CD4-positive, alpha-beta T cell treated with Interleukin-21 for 1 hour (primary cell): Measurements from ENCODE around the gene GJB5.
A peak's percentile ranks its signal among the peaks of the same experiment; 100 is the strongest.

Experiments
- DNase-seq: peaks from one replicate; pipeline ENCODE4 v3.0.0-alpha.2; 2020

Gene GJB5

GRCh38 chr1:34777519-34778321 is 22.9 kb downstream of the GJB5 start:
- DNase-seq: no peak

DNA sequence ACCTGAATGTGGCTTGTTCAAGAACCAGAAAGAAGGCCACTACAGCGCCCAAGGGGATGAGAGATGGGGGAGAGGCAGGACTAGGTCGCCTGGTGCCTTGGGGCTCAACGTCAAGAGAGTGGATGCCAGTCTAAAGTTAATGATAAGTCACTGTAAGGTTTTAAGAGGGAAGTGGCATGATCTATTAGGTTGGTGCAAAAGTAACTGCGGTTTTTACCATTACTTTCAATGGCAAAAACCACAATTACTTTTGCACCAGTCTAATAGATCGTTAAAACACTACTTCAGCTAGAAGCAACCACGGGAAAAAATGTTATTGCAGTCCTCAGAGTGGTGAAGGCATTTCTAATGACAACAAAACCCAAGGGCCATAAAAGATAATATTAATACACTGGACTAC is 23.5 kb downstream of the GJB5 start:
- no peak for DNase-seq

- DNase-seq: no peak
Measured at GRCh38 chr1:34779005-34779404, 24.2 kb downstream of the GJB5 start.

DNA sequence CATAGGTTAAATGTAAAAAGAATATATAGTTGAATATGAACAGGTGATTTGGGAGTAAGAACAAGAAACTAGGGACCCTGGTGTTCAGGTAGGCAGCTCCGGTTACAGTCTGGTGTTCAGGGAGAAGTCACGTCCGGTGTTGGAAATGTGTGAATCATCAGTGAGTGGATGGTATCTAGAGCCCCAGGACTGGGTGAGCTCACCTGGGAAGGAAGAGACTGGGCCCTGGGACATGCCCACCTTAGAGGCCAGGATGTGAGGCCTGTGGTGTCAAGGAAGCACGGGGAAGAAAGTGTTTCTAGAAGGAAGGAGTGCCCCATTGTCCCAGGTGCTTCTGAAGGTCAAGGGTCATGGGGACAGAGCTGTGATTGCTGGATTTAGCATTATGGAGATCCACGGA is 24.7 kb downstream of the GJB5 start:
- DNase-seq: no peak

DNA sequence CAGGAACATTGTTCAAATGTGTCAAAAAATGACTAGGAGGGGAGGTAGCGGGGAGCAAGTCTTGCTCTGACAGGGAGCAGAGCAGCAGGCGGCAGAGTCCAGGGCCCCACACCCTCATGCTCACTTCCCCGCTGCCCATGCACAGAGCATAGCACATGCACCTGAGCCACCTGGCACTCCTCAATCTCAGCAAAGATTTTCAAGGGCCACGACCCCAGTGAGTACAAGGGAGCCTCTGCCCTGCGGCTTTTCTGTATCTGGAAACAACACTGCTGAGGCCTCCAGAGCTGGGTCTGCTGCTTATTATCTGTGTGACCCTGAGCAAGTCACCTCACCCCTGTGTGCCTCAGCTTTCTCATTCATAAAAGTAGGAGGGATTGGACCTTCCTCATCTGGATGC is 25.1 kb downstream of the GJB5 start:
- DNase-seq: no peak

- no peak for DNase-seq
Measured at GRCh38 chr1:34780528-34780927, 25.7 kb downstream of the GJB5 start.

GRCh38 chr1:34781071-34781843 is 26.4 kb downstream of the GJB5 start, which contains the start of gene GJB3:
TSS of gene GJB3 (plus strand) at chr1:34781214. CDS start at chr1:34784763, 3,549 bp downstream.
- no peak for DNase-seq

DNA sequence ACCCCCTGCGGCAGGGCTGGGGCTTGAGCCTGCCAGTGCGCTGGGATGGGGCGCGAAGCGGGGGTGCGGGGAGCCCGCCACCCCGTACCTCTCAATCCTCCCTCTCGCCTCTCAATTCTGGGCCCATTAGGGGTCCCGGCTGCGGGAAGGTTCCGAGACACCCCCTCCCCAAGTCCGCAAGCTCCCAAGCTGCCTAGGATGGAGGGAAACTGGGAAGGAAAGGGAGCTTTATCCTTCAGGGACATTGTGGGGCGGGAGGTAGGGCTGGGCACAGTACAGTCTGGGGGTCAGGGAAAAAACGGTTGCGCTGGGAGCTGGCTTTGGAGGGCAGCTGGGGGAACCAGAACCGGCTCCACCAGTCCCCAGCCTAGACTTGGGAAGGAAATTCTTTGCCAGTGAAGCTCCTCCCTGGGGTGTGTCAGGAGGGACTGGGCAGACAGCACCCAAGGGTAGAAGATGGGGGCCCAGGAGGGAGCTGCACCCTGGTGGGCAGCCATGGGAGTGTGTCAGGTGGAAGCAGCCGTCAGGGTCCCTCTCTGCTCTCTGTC is 27.1 kb downstream of the GJB5 start:
- no peak for DNase-seq

GRCh38 chr1:34784751-34785221 is 29.9 kb downstream of the GJB5 start:
- no peak for DNase-seq

GRCh38 chr1:34785231-34785874 is 30.5 kb downstream of the GJB5 start:
- no peak for DNase-seq

DNA sequence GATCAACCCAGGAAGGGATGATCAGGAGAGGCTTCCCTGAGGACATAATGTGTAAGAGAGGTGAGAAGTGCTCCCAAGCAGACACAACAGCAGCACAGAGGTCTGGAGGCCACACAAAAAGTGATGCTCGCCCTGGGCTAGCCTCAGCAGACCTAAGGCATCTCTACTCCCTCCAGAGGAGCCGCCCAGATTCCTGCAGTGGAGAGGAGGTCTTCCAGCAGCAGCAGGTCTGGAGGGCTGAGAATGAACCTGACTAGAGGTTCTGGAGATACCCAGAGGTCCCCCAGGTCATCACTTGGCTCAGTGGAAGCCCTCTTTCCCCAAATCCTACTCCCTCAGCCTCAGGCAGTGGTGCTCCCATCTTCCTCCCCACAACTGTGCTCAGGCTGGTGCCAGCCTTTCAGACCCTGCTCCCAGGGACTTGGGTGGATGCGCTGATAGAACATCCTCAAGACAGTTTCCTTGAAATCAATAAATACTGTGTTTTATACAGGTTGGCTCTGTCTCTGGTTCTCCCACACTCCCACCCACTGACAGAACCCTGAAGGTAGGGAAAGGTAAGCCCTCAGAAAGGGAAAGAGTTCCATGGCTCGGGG is 31.1 kb downstream of the GJB5 start:
- DNase-seq: no peak

DNA sequence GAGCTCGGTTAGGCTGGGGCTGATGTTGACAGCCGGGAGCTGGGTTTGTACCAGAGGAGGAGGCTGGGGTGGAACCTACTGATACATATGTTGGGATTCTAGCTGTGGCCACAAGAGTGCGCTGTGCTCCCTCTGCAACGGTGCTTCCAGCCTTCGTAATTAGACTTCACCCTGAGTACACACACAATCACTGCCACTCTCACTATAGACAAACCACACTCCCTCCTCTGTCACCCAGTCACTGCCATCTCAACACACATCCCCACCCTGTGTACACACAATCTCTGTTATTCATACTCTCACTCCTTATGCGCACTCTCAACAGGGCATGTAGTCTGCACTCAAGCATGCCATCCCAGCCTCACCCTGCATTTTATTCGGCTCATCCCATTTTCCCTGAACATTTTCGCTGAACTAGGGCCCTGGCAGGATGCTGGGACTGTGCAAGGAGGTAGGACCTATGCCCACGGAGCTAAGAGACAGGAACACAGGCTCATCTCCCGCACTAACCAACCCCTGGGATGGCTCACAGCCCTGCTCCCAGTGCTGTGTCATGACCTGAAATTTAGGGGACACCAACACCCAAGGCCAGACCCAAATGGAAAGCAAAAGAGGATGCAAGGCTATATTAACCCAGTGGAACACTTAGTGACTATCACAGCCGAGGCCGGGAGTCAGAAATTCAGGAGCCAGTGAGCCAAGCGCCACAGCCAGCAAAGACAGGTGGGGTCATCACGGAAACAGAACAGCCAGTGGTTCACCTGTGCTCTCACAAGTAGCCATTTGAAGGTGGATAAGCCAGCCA is 31.9 kb downstream of the GJB5 start:
- peak; percentile 63 for DNase-seq

DNA sequence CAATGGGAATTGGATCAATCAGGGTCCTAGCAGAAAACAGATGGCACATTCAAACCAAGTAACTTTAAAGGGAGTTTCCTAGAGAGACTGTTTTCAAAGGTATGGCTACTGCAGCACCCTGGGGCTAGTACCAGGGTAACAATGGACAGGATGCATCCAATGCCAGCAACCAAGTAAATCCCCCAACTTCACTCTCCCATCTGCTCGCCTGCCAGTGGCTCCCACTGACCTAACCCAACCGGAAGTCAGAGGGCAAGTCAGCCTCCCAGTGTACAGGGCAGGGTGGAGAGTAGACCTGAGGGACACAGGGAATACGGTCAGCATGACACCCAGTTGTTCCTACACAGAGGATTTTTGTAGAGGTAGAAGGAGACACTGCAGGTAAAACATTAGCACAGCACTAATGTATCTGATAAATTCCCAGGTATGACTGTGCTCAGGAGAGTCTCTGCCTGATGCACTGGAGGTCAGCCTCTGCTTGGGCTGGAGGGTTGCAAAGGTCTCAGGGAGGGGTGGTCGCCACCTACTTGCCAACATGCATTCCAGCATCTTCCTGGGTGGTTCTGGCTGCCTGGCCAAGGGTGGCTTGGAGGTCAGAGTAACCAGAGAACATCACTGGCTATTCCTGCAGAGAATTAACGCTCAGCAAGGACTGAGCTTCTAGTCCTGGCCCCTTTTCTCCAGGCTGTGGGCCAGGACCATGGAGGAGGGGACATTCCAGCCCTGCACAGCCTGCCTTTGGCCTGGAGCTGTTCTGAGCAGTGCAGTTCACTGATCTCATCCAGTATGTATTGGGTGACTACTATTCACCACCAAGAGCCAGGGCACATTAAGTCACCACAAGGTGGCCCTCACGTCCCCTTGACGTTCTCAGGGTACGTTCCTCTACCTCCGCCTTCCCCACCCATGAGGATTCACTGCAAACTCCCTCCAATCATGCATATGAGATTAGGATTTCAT is 32.9 kb downstream of the GJB5 start:
- DNase-seq: no peak

DNA sequence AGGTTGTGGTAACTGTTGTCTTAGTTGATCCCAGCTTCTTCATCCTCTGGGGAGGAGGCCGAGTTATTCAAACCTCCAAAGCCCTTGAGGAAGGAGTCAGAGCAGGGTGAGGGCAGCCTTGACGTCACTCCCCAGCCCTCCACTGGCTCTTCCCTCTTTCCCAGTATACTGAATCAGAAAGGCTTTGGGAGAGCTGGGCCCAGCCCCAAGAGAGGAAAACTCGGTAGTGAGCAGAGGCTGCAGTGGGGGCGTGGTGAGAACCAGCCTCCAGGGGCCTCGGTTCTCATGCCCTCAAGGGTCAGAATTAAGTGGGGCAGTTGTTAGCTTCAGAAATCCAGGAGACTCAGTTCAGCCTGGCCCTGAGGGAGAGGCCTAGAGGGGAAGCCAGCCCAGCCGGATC is 36.1 kb downstream of the GJB5 start:
- DNase-seq: no peak

DNA sequence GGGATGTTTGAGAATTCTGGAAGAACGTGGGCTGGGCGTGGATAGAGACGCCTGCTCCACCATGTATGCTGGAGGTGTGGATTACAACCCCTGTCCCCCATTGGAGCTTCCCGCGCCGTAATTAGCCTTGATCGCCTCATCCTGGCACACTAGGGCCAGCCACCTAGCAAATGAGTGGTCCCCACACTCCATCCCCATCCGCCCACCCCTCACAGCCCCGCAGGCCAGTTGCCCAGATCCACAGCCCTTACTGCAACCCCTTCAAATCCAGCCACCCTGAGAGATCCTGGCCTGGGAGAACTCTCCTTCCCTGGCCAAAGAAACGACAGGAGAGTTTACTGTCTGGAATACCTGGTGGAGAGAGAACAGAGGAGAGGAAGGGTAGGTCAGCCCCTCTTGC is 37.6 kb downstream of the GJB5 start:
- DNase-seq: no peak

DNA sequence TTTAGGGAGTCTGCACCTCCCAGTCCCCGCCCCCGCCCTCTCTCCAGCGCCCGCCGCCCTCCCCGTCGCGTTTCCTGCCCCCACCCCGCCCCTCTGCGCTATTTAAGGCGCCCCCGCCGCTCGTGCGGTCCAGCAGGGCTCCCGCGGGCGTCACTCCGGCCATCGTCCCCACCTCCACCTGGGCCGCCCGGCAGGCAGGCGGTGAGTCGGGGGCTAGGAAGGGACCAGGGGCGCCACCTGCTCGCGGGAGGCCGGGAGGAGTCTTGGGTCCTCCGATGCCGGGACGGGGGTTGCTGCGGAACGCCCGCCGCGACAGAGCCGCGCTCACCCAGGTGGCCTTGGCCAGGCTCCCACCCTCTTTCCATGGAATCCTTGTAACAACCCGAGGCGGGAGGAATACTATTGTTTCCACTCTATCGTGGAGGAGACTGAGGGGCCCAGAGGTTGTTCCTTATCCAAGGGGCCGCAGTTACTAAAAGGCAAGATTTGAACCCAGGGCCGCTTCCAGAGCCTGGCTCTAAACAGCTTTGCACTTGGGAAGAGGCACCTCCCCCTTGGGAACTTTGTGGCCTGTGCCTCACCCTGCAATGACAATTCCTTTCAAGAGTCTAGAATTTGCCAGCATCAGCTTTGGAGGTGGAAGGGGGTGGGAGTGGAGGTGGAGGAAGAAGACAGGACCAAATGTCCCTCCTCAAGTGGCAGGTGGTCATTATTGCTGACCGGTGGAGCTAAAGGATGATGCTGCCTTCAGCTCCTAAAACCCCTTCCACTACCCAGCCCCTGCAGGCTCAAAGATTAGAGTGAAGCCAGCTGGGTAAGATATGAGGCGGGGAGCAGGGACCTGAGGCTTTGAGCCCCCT is 38.3 kb downstream of the GJB5 start, which contains the start of gene GJA4:
GJA4 (plus strand) TSS at position 132 of the 860 bp plus-strand sequence. CDS start 1,215 bp downstream, outside the sequence.
- DNase-seq: no peak

- DNase-seq: no peak
Measured at GRCh38 chr1:34794001-34794789, 39.3 kb downstream of the GJB5 start.

DNA sequence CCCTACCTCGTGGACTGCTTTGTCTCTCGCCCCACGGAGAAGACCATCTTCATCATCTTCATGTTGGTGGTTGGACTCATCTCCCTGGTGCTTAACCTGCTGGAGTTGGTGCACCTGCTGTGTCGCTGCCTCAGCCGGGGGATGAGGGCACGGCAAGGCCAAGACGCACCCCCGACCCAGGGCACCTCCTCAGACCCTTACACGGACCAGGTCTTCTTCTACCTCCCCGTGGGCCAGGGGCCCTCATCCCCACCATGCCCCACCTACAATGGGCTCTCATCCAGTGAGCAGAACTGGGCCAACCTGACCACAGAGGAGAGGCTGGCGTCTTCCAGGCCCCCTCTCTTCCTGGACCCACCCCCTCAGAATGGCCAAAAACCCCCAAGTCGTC is 39.9 kb downstream of the GJB5 start:
- no peak for DNase-seq

DNA sequence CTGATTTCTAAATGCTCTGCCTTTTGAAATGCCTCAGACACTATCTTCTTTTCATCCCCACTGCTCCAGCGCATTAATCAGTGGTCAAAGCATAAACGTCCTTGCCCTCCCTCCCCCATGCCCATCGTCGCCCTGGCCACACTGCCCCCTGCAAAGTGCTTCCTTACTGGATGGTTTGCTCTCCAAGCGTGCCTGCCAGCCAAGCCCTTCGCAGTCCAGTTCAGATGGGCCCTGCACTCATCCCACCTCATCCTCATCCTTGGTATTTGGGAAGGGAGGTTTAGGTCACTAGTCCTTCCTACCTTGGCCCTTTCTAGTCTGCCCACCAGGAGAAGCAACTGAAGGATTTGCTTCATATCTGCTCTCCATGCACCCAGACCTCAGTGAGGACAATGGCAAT is 41.1 kb downstream of the GJB5 start:
- DNase-seq: no peak
